ENCODE measurements around the gene IGFALS.

GRCh38 chr16:1817276-1817589 lies 23.7 kb upstream of the IGFALS start:
- no peak for TF ChIP-seq CTCF (IDR thresholded peaks at IDR 0.05; ENCODE audit: borderline replicate concordance, extremely low read depth, low read length, poor library complexity, severe bottlenecking)
- TF ChIP-seq EZH2 (IDR thresholded peaks at IDR 0.05; ENCODE audit: borderline replicate concordance, low read depth, low read length, severe bottlenecking): no peak
